Naive B cell (primary cell): ENCODE data around the gene CREB3L2. TPM values are rescaled to one million over a fixed set of nuclear protein-coding genes. Genes with fewer than 3 reads are reported as not detected.

Source experiments
- ATAC-seq, 2 donors: fragments of 150-1000 bp; cut with Tn5 transposase; 2 replicates each; pipeline ENCODE4 v1.10.0; 2021; ENCODE audit warnings: low read depth in 2 of 2, mild to moderate bottlenecking in 2 of 2, moderate library complexity in 2 of 2
- DNase-seq: peaks from one replicate; pipeline ENCODE4 v3.0.0; 2022
- H3K27ac Mint-ChIP-seq, 6 donors: one replicate each; pipeline ENCODE4 v1.8.0; 2020 to 2022; ENCODE audit warnings: mild to moderate bottlenecking in 6 of 6, mixed read lengths in 6 of 6, moderate library complexity in 5 of 6, inconsistent platforms in 2 of 6
- H3K27me3 Mint-ChIP-seq, 3 donors: one replicate each; pipeline ENCODE4 v1.8.0; 2021 to 2022; ENCODE audit warnings: mixed read lengths in 3 of 3, mild to moderate bottlenecking in 1 of 3
- H3K36me3 Mint-ChIP-seq, 2 donors: one replicate each; pipeline ENCODE4 v1.8.0; 2020 to 2022; ENCODE audit warnings: mixed read lengths in 2 of 2, inconsistent platforms in 1 of 2, mild to moderate bottlenecking in 1 of 2
- H3K4me1 Mint-ChIP-seq, 3 donors: one replicate each; pipeline ENCODE4 v1.8.0; 2020 to 2022; ENCODE audit warnings: mixed read lengths in 3 of 3, inconsistent platforms in 1 of 3, mild to moderate bottlenecking in 1 of 3, moderate library complexity in 1 of 3
- H3K4me3 Mint-ChIP-seq, 8 donors: one replicate each; pipeline ENCODE4 v1.8.0; 2020 to 2022; ENCODE audit warnings: mild to moderate bottlenecking in 8 of 8, mixed read lengths in 8 of 8, moderate library complexity in 8 of 8, inconsistent platforms in 2 of 8
- H3K9me3 Mint-ChIP-seq, 7 donors: one replicate each; pipeline ENCODE4 v1.8.0; 2020 to 2022; ENCODE audit warnings: mixed read lengths in 7 of 7, mild to moderate bottlenecking in 5 of 7, inconsistent platforms in 2 of 7, moderate library complexity in 1 of 7
- polyA plus RNA-seq, 6 donors: library from polyadenylated mRNA; unstranded; fragments of 300-500 nt; fragmentation: Illumina TruSeq; gene quantifications; one replicate each; pipeline ENCODE4 v1.2.3, GENCODE V29; 2021; ENCODE audit warnings: low read depth in 6 of 6

The CREB3L2 gene
- polyA plus RNA-seq, 6 donors from 2014 or later = 8.0 to 26.6 (median 19.5) TPM

DNA sequence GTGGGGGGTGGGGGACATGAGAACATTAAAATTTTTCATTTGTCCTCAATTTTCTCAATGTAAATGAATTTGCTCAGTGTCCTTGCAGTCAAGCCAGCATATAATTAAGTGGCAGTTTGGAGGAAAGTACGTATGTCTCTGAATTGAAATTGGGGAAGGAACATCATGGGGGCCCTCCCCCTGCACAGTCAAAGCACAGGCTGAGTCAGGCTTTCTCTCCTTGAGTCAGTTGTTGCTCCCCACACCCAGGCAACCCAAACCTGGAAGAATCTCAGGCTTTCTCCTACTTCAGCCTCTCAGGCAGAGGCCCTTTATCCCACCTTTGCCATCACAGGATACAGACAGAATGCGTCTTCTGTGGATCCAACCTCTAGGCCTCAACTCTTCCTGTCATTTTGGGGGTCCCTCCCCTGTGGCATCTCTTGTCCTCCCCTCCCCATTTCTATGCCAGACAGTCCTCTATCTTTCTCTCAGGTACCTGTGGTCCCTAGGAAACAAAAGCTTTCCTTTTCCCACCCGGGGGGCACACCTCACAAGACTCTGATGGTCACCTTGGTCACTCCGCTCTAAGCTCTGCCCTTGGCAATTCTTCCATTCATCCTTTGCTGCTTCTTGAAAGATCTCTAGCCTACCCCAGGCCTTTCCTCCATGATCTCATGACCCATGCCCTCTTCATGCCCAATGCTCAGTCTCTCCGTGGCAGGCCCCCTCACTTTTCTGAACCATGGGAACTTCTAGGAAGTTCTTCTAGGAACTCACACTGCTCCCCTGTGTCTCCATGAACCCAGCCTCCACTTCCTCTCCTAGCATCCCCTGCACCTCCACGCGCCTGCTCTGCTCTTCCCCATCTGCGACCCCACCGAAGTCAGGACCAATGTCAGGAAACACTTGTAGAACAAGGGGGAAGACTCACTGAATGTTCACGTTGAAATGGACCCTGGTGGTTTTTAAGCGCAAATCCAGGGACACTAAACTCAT lies 40.4 kb downstream of the CREB3L2 start:
- ATAC-seq (peak; percentile 43 to 63), DNase-seq (no peak)
- H3K27me3 Mint-ChIP-seq = no peaks in the 10 kb centered on the region
- peaks cover 0 to 2% (median 0%) of the 10 kb centered on the region in 7 donors for H3K9me3 Mint-ChIP-seq
- H3K27ac Mint-ChIP-seq = peak overlapping the region; percentile 2 to 87 (median 71)
- peaks cover 13 to 14% of the 10 kb centered on the region in 2 donors for H3K36me3 Mint-ChIP-seq
- H3K4me1 Mint-ChIP-seq = peaks cover 45 to 47% (median 46%) of the 10 kb centered on the region in 3 donors
- H3K4me3 Mint-ChIP-seq = peak overlapping the region in 3 of 8 donors; percentile 30 to 41 (median 35)

DNA sequence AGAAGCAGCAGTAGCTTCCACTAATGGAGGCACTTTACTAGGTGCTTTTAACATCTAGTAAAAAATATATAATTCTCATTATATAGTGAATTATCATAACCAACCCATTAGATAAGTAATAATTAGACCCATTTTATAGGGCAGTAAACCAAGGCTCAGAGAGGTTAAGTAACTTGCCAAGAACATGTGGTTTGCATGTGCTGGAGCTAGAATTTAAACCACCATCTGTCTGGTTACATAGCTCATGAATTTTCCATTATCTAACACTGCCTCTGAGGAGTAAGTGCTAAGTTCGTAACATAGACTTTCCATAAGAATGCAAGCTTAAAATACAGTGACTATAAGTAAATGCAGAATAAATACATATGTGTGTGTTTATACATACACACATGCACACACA lies 41.9 kb downstream of the CREB3L2 start:
- H3K27me3 Mint-ChIP-seq = no peaks in the 10 kb centered on the region
- H3K36me3 Mint-ChIP-seq = peaks cover 14 to 20% of the 10 kb centered on the region in 2 donors
- no peak for DNase-seq
- H3K9me3 Mint-ChIP-seq = peaks cover 0 to 2% (median 0%) of the 10 kb centered on the region in 7 donors
- H3K27ac Mint-ChIP-seq = peak overlapping the region in 1 of 6 donors; percentile 69
- ATAC-seq = no peak
- H3K4me1 Mint-ChIP-seq = peaks cover 38 to 46% (median 44%) of the 10 kb centered on the region in 3 donors
- no peak overlapping the region for H3K4me3 Mint-ChIP-seq

DNA sequence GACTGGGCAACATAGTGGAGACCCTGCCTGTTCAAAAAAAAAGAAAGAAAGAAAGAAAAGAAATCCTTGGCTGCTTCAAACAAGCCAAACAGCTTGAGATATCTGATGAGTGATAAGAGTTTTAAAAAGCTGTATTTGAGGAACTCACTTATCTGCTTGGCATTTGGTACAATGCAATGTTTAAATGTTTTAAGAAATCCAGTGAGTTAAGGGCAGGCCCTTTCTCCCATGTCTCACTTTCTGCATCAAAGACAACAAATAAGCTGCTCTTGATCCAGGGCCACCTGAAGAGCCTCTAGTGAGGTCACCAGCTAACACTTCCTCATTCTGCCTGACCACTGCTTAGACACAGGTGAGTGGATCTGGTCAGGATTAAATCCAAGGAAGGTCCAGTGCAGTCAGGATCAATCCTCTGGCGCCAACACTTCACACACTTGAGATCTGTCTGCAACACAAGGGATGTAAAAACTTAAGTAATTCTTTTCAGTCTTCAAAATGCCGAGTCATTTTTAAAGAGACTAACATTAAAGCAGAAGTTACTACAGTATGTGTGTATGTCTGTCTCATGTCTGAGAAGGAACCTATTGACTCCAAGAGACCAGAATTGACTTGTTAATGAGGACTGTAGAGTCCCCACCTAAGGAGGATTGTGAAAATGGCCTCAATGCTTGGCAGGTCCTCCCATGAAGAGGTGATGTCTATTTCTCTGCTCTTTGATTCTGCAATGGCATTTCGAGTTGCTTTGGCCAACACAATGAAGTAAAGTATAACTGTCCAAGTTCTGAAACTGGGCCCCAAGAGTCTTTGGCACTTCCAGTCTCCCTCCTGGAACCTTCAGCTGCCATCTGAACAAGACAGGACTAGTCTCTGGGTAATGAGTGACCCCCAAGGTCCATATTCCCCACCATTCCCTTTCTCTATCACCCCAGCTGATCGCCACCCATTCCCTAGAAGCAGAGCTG lies 43.1 kb downstream of the CREB3L2 start:
- Mint-ChIP-seq H3K27ac (peak overlapping the region; percentile 7 to 92 (median 52)), H3K36me3 (peaks cover 14 to 20% of the 10 kb centered on the region in 2 donors), H3K4me1 (peaks cover 38 to 52% (median 51%) of the 10 kb centered on the region in 3 donors), H3K9me3 (peaks cover 0 to 2% (median 0%) of the 10 kb centered on the region in 7 donors), H3K27me3 (no peaks in the 10 kb centered on the region), H3K4me3 (no peak overlapping the region)
- DNase-seq (no peak), ATAC-seq (peak; percentile 53 to 56)

DNA sequence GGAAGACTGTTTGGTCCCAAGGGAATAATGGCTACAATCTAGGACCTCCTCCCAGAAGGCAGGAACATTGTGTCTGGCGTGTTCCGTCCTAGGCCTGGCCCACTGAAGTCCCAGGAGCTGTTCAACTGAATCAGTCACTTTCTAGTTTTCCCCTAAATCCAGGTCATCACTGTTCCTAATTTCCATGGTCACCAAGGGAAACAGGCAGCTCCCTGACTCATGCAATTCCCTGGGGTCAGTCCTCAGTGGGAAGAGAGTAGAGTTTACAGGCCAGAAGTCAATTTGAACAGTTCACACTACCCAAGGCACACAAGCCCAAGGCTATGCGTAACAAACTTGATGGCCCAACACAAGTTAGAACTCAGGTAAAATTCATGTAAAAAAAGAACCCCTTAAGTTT lies 44.0 kb downstream of the CREB3L2 start:
- Mint-ChIP-seq H3K27me3 (no peaks in the 10 kb centered on the region), H3K27ac (peak overlapping the region in 2 of 6 donors; percentile 16 to 22), H3K4me1 (peaks cover 42 to 52% (median 47%) of the 10 kb centered on the region in 3 donors), H3K4me3 (no peak overlapping the region), H3K36me3 (peaks cover 15 to 20% of the 10 kb centered on the region in 2 donors), H3K9me3 (peaks cover 0 to 2% (median 0%) of the 10 kb centered on the region in 7 donors)
- DNase-seq = no peak
- ATAC-seq = no peak

DNA sequence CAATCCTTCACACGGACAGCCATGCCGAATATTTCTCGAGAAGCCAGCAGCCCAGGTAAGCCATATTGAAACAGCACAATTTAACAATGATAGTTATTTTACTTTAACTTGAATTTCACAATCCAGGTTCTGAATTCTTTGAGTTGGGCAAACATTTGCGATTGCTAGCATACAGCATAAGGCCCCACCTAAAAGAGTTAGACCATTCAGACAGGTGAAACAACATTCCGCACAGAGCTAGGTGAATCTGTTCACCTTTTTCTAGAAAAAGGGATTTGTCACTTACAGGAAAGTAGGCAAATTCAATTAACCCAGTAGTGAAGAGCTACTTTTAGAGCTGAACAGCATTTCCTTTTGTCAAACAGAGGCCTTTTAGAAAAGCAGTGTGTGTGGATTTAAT lies 45.3 kb downstream of the CREB3L2 start:
- Mint-ChIP-seq H3K4me3 (no peak overlapping the region), H3K9me3 (peaks cover 0 to 2% (median 0%) of the 10 kb centered on the region in 7 donors), H3K27me3 (no peaks in the 10 kb centered on the region), H3K27ac (peak overlapping the region in 2 of 6 donors; percentile 1 to 76), H3K4me1 (peaks cover 29 to 45% (median 38%) of the 10 kb centered on the region in 3 donors), H3K36me3 (peaks cover 12 to 20% of the 10 kb centered on the region in 2 donors)
- DNase-seq (no peak), ATAC-seq (no peak)

GRCh38 chr7:137956183-137956582 lies 45.7 kb downstream of the CREB3L2 start:
- Mint-ChIP-seq H3K27ac (peak overlapping the region in 1 of 6 donors; percentile 76), H3K36me3 (peaks cover 12 to 20% of the 10 kb centered on the region in 2 donors), H3K4me3 (no peak overlapping the region), H3K9me3 (peaks cover 0 to 2% (median 0%) of the 10 kb centered on the region in 7 donors), H3K4me1 (peaks cover 25 to 41% (median 34%) of the 10 kb centered on the region in 3 donors), H3K27me3 (no peaks in the 10 kb centered on the region)
- ATAC-seq (no peak), DNase-seq (no peak)

DNA sequence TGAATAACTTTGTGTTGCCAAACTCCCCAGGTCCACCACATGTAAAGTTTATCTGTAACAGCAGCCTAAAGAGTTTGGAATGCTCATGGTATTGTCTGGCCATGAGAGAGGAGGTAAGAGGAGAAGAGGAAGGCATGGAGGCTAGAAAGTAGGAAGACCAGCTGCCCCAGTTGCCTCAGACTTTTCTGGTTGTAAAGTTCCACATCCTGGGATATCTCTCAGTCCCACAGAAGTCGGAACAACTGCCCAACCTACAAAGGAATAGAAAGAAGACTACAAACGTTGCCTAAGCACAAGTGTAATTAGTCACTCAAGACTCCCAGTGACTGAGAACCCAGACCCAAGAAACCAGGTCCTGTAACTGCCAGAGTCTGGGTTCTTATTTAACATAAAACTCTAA lies 47.3 kb downstream of the CREB3L2 start:
- ATAC-seq = no peak
- H3K36me3 Mint-ChIP-seq = peaks cover 12 to 20% of the 10 kb centered on the region in 2 donors
- H3K4me1 Mint-ChIP-seq = peaks cover 20 to 33% (median 28%) of the 10 kb centered on the region in 3 donors
- H3K9me3 Mint-ChIP-seq = peaks cover 0 to 2% (median 0%) of the 10 kb centered on the region in 7 donors
- no peaks in the 10 kb centered on the region for H3K27me3 Mint-ChIP-seq
- H3K4me3 Mint-ChIP-seq = peak overlapping the region in 1 of 8 donors; percentile 23
- H3K27ac Mint-ChIP-seq = peak overlapping the region in 2 of 6 donors; percentile 14 to 71
- DNase-seq = no peak

GRCh38 chr7:137953665-137954470 lies 48.0 kb downstream of the CREB3L2 start:
- H3K9me3 Mint-ChIP-seq = peaks cover 0 to 2% (median 0%) of the 10 kb centered on the region in 7 donors
- H3K36me3 Mint-ChIP-seq = peaks cover 12 to 19% of the 10 kb centered on the region in 2 donors
- H3K27me3 Mint-ChIP-seq = no peaks in the 10 kb centered on the region
- H3K4me1 Mint-ChIP-seq = peaks cover 14 to 27% (median 21%) of the 10 kb centered on the region in 3 donors
- DNase-seq (no peak), ATAC-seq (no peak)
- no peak overlapping the region for H3K4me3 Mint-ChIP-seq
- H3K27ac Mint-ChIP-seq = peak overlapping the region in 2 of 6 donors; percentile 1 to 19

DNA sequence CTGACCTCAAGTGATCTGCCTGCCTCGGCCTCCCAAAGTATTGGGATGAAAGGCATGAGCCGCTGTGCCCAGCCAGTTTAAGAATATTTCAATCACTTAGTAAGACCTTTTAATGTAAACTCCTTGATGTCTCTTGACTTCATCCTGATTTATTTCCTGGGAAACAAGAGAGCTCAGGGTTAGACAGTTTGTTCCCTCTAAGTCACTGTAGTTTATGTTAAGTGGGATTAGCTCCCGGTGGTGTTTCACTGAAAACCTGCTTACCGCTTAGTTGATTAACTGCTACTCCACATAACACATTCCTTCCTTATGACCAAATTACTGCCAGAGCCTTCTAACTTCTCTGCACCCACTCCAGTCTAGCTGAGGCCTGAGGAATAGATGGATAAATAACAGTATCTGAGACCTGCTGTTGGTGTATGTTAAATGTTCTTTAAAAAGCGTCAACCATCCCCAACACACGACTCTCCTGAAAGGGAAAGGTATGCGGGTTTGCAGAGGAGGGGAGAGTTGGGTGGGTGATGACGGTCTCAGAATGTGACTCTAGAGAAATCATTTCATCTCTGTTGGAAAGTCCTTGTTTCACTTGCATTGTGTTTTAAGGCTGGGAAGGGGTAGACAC lies 48.7 kb downstream of the CREB3L2 start:
- no peak overlapping the region for H3K4me3 Mint-ChIP-seq
- no peaks in the 10 kb centered on the region for H3K27me3 Mint-ChIP-seq
- H3K9me3 Mint-ChIP-seq = peaks cover 0 to 2% (median 0%) of the 10 kb centered on the region in 7 donors
- ATAC-seq (no peak), DNase-seq (no peak)
- peaks cover 12 to 14% of the 10 kb centered on the region in 2 donors for H3K36me3 Mint-ChIP-seq
- H3K4me1 Mint-ChIP-seq = peaks cover 14 to 24% (median 15%) of the 10 kb centered on the region in 3 donors
- peak overlapping the region in 2 of 6 donors; percentile 12 to 19 for H3K27ac Mint-ChIP-seq

- DNase-seq (no peak), ATAC-seq (no peak)
- Mint-ChIP-seq H3K9me3 (peaks cover 0 to 2% (median 0%) of the 10 kb centered on the region in 7 donors), H3K36me3 (peaks cover 10 to 12% of the 10 kb centered on the region in 2 donors), H3K4me1 (peaks cover 15 to 29% (median 17%) of the 10 kb centered on the region in 3 donors), H3K27ac (peak overlapping the region in 1 of 6 donors; percentile 24), H3K4me3 (no peak overlapping the region), H3K27me3 (no peaks in the 10 kb centered on the region)
These were observed 49.5 kb downstream of the CREB3L2 start for GRCh38 chr7:137952426-137952805.

DNA sequence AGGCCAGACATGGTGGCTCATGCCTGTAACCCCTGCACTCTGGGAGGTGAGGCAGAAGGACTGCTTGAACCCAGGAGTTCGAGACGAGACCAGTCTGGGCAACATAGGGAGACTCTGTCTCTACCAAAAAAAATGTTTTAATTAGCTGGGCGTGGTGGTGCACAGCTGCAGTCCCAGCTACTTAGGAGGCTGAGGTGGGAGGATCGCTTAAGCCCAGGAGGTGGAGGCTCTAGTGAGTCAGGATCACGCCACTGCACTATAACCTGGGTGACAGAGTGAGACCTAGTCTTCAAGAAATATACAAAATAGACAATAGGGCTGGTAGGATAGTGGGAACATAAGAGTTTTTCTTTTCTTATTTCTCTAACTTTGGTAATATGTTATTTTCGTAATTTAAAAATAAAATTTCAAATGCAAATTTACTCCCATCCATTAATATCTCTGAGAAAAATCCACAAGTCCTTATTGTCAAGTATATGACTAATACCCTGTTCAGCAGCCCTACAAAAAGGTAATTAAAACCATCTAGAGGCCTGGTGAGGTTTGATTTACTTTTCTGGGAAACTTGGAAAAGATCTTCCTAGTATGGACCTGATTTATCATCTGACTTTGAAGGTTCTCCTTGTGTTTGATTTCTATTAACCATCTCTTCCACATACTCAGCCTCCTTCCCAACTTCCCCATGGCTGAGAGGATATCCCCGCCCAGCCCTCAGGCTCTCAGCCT lies 50.0 kb downstream of the CREB3L2 start:
- Mint-ChIP-seq H3K4me3 (no peak overlapping the region), H3K9me3 (peaks cover 0 to under 1% (median 0%) of the 10 kb centered on the region in 7 donors), H3K36me3 (peaks cover 5 to 7% of the 10 kb centered on the region in 2 donors), H3K27ac (no peak overlapping the region), H3K27me3 (no peaks in the 10 kb centered on the region), H3K4me1 (peaks cover 10 to 34% (median 12%) of the 10 kb centered on the region in 3 donors)
- DNase-seq = no peak
- ATAC-seq = no peak
